Tibial artery (tissue), 4 donors: ENCODE results near the gene CGNL1.

Experiments
- DNase-seq, 2 donors: peaks; one replicate each; pipeline ENCODE4 v3.0.0-alpha.2; 2019
- H3K27ac ChIP-seq, 2 donors: fragments of 200-600 bp; sonication (generic) in 1 of 2; 1 replicate in 1 of 2; 2 replicates in 1 of 2; pipeline ENCODE4 v1.5.1; 2018 to 2019; ENCODE audit warnings: mild to moderate bottlenecking in 1 of 2
- H3K27me3 ChIP-seq, 2 donors: fragments of 200-600 bp; sonication (generic) in 1 of 2; one replicate each; pipeline versions ENCODE4 v1.5.1 to v1.6.0; 2016 to 2019
- H3K36me3 ChIP-seq, 3 donors: fragments of 200-600 bp; sonication (generic) in 2 of 3; one replicate each; pipeline ENCODE4 v1.5.1; 2016 to 2019; ENCODE audit warnings: mild to moderate bottlenecking in 2 of 3
- H3K4me1 ChIP-seq, 4 donors: fragments of 200-600 bp; sonication (generic) in 2 of 4; 1 replicate in 3 of 4; 2 replicates in 1 of 4; pipeline ENCODE4 v1.5.1; 2016 to 2019
- H3K4me3 ChIP-seq, 2 donors: fragments of 200-600 bp; sonication (generic) in 1 of 2; 1 replicate in 1 of 2; 2 replicates in 1 of 2; pipeline ENCODE4 v1.5.1; 2018 to 2019; ENCODE audit warnings: mild to moderate bottlenecking in 2 of 2
- H3K9me3 ChIP-seq, 3 donors: fragments of 200-600 bp; sonication (generic) in 1 of 3; one replicate each; pipeline ENCODE4 v1.5.1; 2016 to 2019
- intact Hi-C: fragments of 100-400 bp; cut with DNase I; formaldehyde crosslinking; loops from one replicate; pipeline ENCODE4 v1.15.0; 2023; ENCODE audit warnings: low total_unique reads
- TF ChIP-seq, protein P1 (sequence below), 2 experiments: fragments of 200-600 bp in 1 of 2; fragments of 450-650 bp in 1 of 2; IDR thresholded peaks; one replicate each; pipeline ENCODE4 v1.5.1; 2017 to 2019; ENCODE audit warnings: antibody characterized with exemption in 2 of 2, mild to moderate bottlenecking in 1 of 2, moderate library complexity in 1 of 2

Gene CGNL1

DNA sequence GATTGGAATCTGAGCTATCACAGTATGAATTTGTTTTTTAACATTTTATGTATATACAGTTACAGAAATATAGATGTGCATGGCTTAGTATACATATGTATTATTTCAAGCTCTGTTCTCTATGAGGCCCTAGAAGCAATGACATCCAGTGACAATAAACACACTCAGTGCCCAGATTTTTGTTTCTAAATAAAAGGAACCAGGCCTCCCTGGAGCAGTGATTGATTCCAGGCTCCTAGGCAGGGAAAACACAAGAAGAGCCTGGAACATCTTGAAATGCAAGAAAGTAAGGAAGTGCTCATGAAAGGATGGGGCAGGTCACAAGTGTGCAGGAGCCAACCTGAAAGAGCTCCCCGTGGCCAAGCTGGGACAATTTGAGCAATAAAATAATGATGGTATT is 18.5 kb upstream of the CGNL1 start:
- H3K9me3 ChIP-seq = no peaks in the 10 kb centered on the region
- TF ChIP-seq, protein P1, sequence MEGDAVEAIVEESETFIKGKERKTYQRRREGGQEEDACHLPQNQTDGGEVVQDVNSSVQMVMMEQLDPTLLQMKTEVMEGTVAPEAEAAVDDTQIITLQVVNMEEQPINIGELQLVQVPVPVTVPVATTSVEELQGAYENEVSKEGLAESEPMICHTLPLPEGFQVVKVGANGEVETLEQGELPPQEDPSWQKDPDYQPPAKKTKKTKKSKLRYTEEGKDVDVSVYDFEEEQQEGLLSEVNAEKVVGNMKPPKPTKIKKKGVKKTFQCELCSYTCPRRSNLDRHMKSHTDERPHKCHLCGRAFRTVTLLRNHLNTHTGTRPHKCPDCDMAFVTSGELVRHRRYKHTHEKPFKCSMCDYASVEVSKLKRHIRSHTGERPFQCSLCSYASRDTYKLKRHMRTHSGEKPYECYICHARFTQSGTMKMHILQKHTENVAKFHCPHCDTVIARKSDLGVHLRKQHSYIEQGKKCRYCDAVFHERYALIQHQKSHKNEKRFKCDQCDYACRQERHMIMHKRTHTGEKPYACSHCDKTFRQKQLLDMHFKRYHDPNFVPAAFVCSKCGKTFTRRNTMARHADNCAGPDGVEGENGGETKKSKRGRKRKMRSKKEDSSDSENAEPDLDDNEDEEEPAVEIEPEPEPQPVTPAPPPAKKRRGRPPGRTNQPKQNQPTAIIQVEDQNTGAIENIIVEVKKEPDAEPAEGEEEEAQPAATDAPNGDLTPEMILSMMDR (IDR thresholded peaks at IDR 0.05) = no peak
- intact Hi-C loops = no loop called here
- no peak overlapping the region for H3K4me3 ChIP-seq
- no peak for DNase-seq
- no peak overlapping the region for H3K27ac ChIP-seq
- H3K36me3 ChIP-seq = no peaks in the 10 kb centered on the region
- peaks cover 0 to 7% of the 10 kb centered on the region in 2 donors for H3K27me3 ChIP-seq
- H3K4me1 ChIP-seq = no peaks in the 10 kb centered on the region

DNA sequence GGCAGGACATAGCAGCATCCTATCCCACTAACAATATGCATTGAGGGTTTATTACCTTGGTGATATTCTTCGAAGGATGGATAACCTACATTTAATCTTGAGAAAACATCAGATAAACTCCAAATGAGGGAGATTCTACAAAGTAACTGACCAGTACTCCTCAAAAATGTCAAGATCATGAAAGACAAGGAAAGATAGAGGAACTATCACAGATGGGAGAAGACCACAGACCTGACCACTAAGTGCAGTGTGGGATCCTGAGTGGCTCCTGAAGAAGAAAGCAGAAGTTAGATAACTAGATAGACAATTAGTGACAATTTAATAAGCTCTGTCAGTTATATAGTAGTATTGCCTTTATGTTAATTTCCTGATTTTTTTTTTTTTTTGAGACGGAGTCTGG is 17.7 kb upstream of the CGNL1 start:
- no peak for DNase-seq
- no peak overlapping the region for H3K27ac ChIP-seq
- no peaks in the 10 kb centered on the region for H3K4me1 ChIP-seq
- peaks cover 0 to 5% of the 10 kb centered on the region in 2 donors for H3K27me3 ChIP-seq
- H3K4me3 ChIP-seq = no peak overlapping the region
- no peaks in the 10 kb centered on the region for H3K36me3 ChIP-seq
- TF ChIP-seq, protein P1 (IDR thresholded peaks at IDR 0.05) = no peak
- no peaks in the 10 kb centered on the region for H3K9me3 ChIP-seq
- intact Hi-C loops = no loop called here

DNA sequence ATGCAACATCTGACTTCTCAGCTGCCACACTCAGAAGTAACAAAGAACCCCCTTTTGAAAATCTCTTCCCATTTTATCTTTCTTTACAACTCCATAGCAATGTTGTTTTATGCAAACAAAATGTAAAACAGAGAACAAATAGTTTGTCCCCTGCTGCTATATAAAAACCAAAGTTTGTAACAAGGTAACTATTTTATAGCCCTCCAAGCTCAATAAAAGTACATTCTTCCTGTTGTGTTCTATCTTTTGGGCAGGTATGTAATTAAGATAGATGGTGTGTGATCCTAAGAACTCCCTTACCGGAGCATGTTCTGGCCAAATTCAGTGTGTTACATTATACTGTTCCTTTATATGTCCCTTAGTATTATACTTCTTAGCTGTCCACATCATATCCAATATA is 12.6 kb upstream of the CGNL1 start:
- no peak for DNase-seq
- intact Hi-C loops = no loop called here
- no peak overlapping the region for H3K4me3 ChIP-seq
- no peaks in the 10 kb centered on the region for H3K36me3 ChIP-seq
- no peaks in the 10 kb centered on the region for H3K27me3 ChIP-seq
- no peaks in the 10 kb centered on the region for H3K4me1 ChIP-seq
- H3K9me3 ChIP-seq = no peaks in the 10 kb centered on the region
- no peak overlapping the region for H3K27ac ChIP-seq
- TF ChIP-seq, protein P1 (IDR thresholded peaks at IDR 0.05) = no peak

DNA sequence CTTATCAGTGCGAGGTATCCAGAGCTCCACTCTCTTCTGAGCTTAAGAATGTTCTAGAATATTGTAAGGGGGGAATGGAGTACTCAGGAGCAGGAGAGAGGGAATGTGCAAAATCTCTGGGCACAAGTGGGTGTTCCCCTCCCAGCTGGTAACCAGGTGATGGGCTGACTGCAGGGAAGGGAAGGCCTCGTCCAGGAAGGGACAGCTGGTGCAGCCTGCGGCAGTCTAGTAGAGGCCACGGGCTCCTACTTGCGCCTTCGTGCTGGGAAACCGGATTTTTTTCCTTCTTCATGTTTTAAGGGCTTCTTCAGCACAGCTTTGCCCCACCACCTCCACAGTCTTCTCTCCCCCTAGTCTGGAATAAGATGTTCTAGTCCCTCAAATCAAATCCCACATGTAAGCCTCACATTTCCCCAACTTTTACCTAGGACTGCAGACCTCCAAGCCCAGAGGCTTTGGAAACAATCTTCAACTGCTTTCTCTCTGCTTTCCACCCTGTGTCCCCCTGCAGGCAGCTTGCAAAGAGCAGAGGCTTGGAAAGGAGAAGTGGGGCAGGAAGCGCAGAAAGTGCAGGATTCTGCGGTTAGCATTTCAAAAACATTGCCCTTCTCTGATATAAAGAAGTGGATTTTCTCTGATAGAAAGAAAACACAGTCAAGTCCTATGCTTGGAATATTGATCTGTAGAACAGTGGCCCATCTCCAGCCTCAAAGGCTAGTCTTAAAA is 11.9 kb upstream of the CGNL1 start:
- no peaks in the 10 kb centered on the region for H3K36me3 ChIP-seq
- intact Hi-C loops = no loop called here
- H3K9me3 ChIP-seq = no peaks in the 10 kb centered on the region
- DNase-seq = no peak
- TF ChIP-seq, protein P1 (IDR thresholded peaks at IDR 0.05) = no peak
- H3K27ac ChIP-seq = no peak overlapping the region
- no peak overlapping the region for H3K4me3 ChIP-seq
- H3K4me1 ChIP-seq = no peaks in the 10 kb centered on the region
- no peaks in the 10 kb centered on the region for H3K27me3 ChIP-seq

DNA sequence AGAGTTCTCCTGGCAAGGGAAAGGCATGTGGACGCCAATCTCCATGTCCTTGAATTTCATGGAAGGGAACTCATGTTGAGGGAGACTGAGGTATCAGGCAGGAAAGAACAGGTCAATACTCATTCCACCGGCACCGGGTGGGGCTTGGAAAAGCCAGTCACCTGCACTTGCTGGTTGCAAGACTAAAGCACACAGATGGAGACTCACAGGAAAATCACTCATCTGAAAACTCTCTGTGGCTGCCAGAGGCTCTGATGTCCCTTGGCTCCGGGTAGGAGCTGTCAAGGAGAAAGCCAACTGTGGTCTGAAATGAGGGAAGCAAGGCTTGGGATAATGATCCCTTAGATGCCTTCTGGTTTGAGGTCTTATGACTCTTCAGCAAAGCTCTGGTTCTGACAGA is 8.7 kb upstream of the CGNL1 start:
- intact Hi-C loops = no loop called here
- Histone ChIP-seq H3K27ac (no peak overlapping the region), H3K9me3 (no peaks in the 10 kb centered on the region), H3K4me3 (no peak overlapping the region), H3K36me3 (no peaks in the 10 kb centered on the region), H3K4me1 (no peaks in the 10 kb centered on the region), H3K27me3 (no peaks in the 10 kb centered on the region)
- DNase-seq = no peak
- TF ChIP-seq, protein P1 (IDR thresholded peaks at IDR 0.05) = no peak

DNA sequence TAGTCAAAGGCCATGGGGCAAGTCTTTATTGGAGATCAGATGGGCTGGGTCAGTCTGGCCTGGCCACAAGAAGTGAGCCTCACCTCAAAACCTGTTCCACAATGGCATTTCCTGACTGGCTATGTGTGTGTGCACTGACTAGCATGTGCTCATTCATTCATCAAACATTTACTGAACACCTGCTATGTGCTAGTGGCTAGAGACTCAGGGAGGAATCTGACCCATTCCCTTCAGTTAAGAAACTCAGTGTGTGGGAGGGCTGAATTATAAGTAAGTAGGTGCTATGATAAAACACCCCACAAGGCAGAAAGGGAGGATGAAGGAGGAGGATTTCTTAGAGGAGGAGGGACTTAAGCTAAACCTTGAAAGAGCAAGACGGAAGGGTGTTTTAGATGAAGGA is 5.4 kb upstream of the CGNL1 start:
- H3K27ac ChIP-seq = no peak overlapping the region
- DNase-seq = no peak
- H3K27me3 ChIP-seq = no peaks in the 10 kb centered on the region
- no peak overlapping the region for H3K4me3 ChIP-seq
- no peaks in the 10 kb centered on the region for H3K9me3 ChIP-seq
- peaks cover 0 to 2% (median under 1%) of the 10 kb centered on the region in 4 donors for H3K4me1 ChIP-seq
- H3K36me3 ChIP-seq = no peaks in the 10 kb centered on the region
- intact Hi-C loops = no loop called here
- TF ChIP-seq, protein P1 (IDR thresholded peaks at IDR 0.05) = no peak
